SU-DHL-6 (cell line): ENCODE data around the gene PEX7.

ENCODE experiments used
- H2AFZ ChIP-seq: fragments of 200-600 bp; sonication (generic); 2 replicates; pipeline ENCODE4 v1.6.1; 2014; ENCODE audit warnings: low read depth, mild to moderate bottlenecking, moderate library complexity, mixed read lengths, antibody characterized with exemption, low read length; ENCODE audit not compliant: severe bottlenecking
- H3F3A ChIP-seq: fragments of 200-600 bp; shearing (Covaris generic); 2 replicates; pipeline ENCODE4 v1.6.0; 2016; ENCODE audit warnings: antibody characterized with exemption, mild to moderate bottlenecking; ENCODE audit not compliant: insufficient read depth
- H3K27ac ChIP-seq: fragments of 200-600 bp; sonication (generic); 2 replicates; pipeline ENCODE4 v1.5.1; 2016; ENCODE audit warnings: low read depth, mild to moderate bottlenecking, low read length, moderate library complexity, mixed read lengths
- H3K27me3 ChIP-seq: fragments of 200-600 bp; sonication (generic), shearing (Covaris generic); 2 replicates; pipeline ENCODE4 v1.6.0; 2014; ENCODE audit warnings: mild to moderate bottlenecking, low read length
- H3K36me3 ChIP-seq: fragments of 200-600 bp; sonication (generic); 2 replicates; pipeline ENCODE4 v1.6.1; 2014; ENCODE audit warnings: mild to moderate bottlenecking, low read length, mixed read lengths
- H3K4me2 ChIP-seq: fragments of 300-600, 200-600 bp; shearing (Covaris generic), sonication (generic); 2 replicates; pipeline ENCODE4 v1.6.0; 2014; ENCODE audit warnings: low read length, low read depth, mild to moderate bottlenecking; ENCODE audit not compliant: poor library complexity, severe bottlenecking
- H3K4me3 ChIP-seq: fragments of 200-600 bp; sonication (generic); 2 replicates; pipeline ENCODE4 v1.5.1; 2014; ENCODE audit warnings: antibody characterized with exemption, low read length, mild to moderate bottlenecking, mixed read lengths; ENCODE audit not compliant: insufficient read depth, poor library complexity, severe bottlenecking
- H3K79me2 ChIP-seq: fragments of 200-600 bp; sonication (generic); 2 replicates; pipeline ENCODE4 v1.6.1; 2014; ENCODE audit warnings: mild to moderate bottlenecking, low read length, moderate library complexity; ENCODE audit not compliant: insufficient read depth
- H3K9ac ChIP-seq: fragments of 200-600 bp; sonication (generic); 2 replicates; pipeline ENCODE4 v1.7.0; 2014; ENCODE audit warnings: mild to moderate bottlenecking, low read length
- H3K9me2 ChIP-seq: fragments of 200-600 bp; sonication (generic); replicated peaks from 2 replicates; pipeline ENCODE4 v1.6.1; 2014; ENCODE audit warnings: low read length; ENCODE audit not compliant: insufficient read depth
- H3K9me3 ChIP-seq: fragments of 200-600 bp; sonication (generic); 2 replicates; pipeline ENCODE4 v1.6.1; 2014; ENCODE audit warnings: low read length, mixed read lengths; ENCODE audit not compliant: insufficient read depth
- H4K20me1 ChIP-seq: fragments of 200-600 bp; sonication (generic); 2 replicates; pipeline ENCODE4 v1.6.1; 2014; ENCODE audit warnings: low read depth, mild to moderate bottlenecking, antibody characterized with exemption, low read length, moderate library complexity, mixed read lengths
- CTCF ChIP-seq: fragments of 200-600 bp; sonication (generic); IDR thresholded peaks from one replicate; pipeline ENCODE4 v1.5.1; 2017; ENCODE audit warnings: antibody characterized with exemption, mild to moderate bottlenecking, low read length, moderate library complexity; ENCODE audit not compliant: insufficient read depth, poor library complexity, severe bottlenecking
- EZH2phosphoT487 ChIP-seq: fragments of 200-600 bp; sonication (generic), shearing (Covaris generic); conservative IDR thresholded peaks from 2 replicates; pipeline ENCODE4 v1.6.1; 2018; ENCODE audit warnings: mild to moderate bottlenecking, antibody characterized with exemption, low read length, moderate library complexity, mixed read lengths

PEX7 gene

GRCh38 chr6:136920671-136921380, 98.4 kb downstream of the PEX7 start:
- Histone ChIP-seq H3K4me3 (no peak overlapping the region), H3K4me2 (no peak overlapping the region), H3F3A (no peaks in the 10 kb centered on the region), H4K20me1 (no peaks in the 10 kb centered on the region), H3K9me2 (no peaks in the 10 kb centered on the region), H3K9ac (no peak overlapping the region), H3K27me3 (no peaks in the 10 kb centered on the region), H3K36me3 (no peaks in the 10 kb centered on the region), H2AFZ (no peak overlapping the region), H3K27ac (no peak overlapping the region), H3K79me2 (no peaks in the 10 kb centered on the region), H3K9me3 (no peaks in the 10 kb centered on the region)
- TF ChIP-seq CTCF (no peak), EZH2phosphoT487 (no peak)

DNA sequence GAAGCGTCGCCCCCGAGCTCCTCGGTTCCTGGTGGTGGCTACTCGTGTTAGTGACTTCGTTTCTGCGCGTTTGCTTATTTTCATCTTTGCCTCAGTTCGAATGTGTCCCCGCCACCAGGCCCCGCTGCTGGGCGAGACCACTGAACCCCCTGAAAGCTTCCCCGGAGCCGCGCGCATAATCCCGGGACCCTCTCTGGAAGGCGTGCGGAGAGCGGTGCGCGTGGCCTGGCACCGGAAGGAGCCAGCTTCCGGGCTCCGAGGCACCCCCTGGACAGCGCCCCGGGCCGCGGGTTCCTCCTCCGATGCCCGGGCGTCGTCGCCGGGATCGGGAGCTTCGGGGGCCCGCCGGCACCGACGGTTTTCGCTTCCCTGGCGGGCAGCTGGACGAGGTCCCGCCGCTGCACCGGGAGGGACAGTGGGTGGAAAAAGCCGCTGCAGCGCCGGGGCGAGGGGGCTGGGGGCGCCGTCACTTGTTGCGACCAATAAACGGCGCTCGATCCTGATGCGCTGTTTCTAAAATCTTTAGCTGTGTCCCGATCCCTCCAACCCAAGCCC, 99.1 kb downstream of the PEX7 start:
- no peaks in the 10 kb centered on the region for H3K9me3 ChIP-seq
- H4K20me1 ChIP-seq, result no peaks in the 10 kb centered on the region
- no peaks in the 10 kb centered on the region for H3K79me2 ChIP-seq
- no peak overlapping the region for H2AFZ ChIP-seq
- no peaks in the 10 kb centered on the region for H3F3A ChIP-seq
- TF ChIP-seq EZH2phosphoT487, result no peak
- no peak overlapping the region for H3K27ac ChIP-seq
- H3K36me3 ChIP-seq, result no peaks in the 10 kb centered on the region
- no peak overlapping the region for H3K4me3 ChIP-seq
- no peaks in the 10 kb centered on the region for H3K27me3 ChIP-seq
- H3K9me2 ChIP-seq, result no peaks in the 10 kb centered on the region
- no peak overlapping the region for H3K9ac ChIP-seq
- no peak overlapping the region for H3K4me2 ChIP-seq

GRCh38 chr6:136921936-136922684, 99.7 kb downstream of the PEX7 start, which contains the start of gene SLC35D3:
Gene SLC35D3 (plus strand): TSS chr6:136922301. CDS start chr6:136922429, 128 bp downstream.
- H3K9ac ChIP-seq, result no peak within 1 kb of the TSS
- H3F3A ChIP-seq, result no peaks in the 10 kb centered on the region
- H3K4me3 ChIP-seq, result no peak within 1 kb of the TSS
- no peaks in the 10 kb centered on the region for H3K9me3 ChIP-seq
- H3K79me2 ChIP-seq, result no peaks in the 10 kb centered on the region
- no peaks in the 10 kb centered on the region for H4K20me1 ChIP-seq
- H3K27me3 ChIP-seq, result no peaks in the 10 kb centered on the region
- no peak within 1 kb of the TSS for H3K27ac ChIP-seq
- no peaks in the 10 kb centered on the region for H3K9me2 ChIP-seq
- TF ChIP-seq CTCF (no peak), EZH2phosphoT487 (no peak)
- no peak within 1 kb of the TSS for H2AFZ ChIP-seq
- no peaks in the 10 kb centered on the region for H3K36me3 ChIP-seq
- no peak within 1 kb of the TSS for H3K4me2 ChIP-seq

DNA sequence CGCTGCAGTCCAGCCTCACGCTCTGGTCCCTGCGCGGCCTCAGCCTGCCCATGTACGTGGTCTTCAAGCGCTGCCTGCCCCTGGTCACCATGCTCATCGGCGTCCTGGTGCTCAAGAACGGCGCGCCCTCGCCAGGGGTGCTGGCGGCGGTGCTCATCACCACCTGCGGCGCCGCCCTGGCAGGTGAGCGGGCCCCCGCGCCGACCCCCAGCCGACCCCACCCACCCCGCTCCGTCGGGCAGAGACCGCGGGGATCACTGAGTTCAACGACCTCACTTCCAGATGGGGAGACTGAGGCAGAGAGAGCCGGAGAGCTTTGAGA, 100.3 kb downstream of the PEX7 start:
- TF ChIP-seq CTCF (no peak), EZH2phosphoT487 (no peak)
- Histone ChIP-seq H3K4me3 (no peak overlapping the region), H3K4me2 (no peak overlapping the region), H3K27ac (no peak overlapping the region), H3K9me2 (no peaks in the 10 kb centered on the region), H3K27me3 (no peaks in the 10 kb centered on the region), H3K79me2 (no peaks in the 10 kb centered on the region), H3K36me3 (no peaks in the 10 kb centered on the region), H2AFZ (no peak overlapping the region), H3K9ac (no peak overlapping the region), H3F3A (no peaks in the 10 kb centered on the region), H4K20me1 (no peaks in the 10 kb centered on the region), H3K9me3 (no peaks in the 10 kb centered on the region)
